Mucosa of rectum (tissue), 2 donors: Measurements from ENCODE around the gene DDIAS.

ENCODE experiments used
- H3K27ac ChIP-seq, 2 donors: one replicate each; pipeline ENCODE4 v1.7.0; 2013; ENCODE audit warnings: inconsistent platforms in 2 of 2, low read depth in 2 of 2, low read length in 2 of 2
- H3K27me3 ChIP-seq, 2 donors: one replicate each; pipeline ENCODE4 v1.7.0; 2013; ENCODE audit warnings: low read length in 2 of 2; ENCODE audit not compliant: control insufficient read depth in 2 of 2, insufficient read depth in 2 of 2
- H3K36me3 ChIP-seq, 2 donors: one replicate each; pipeline ENCODE4 v1.7.0; 2013; ENCODE audit warnings: low read length in 2 of 2; ENCODE audit not compliant: control insufficient read depth in 2 of 2, insufficient read depth in 2 of 2
- H3K4me1 ChIP-seq, 2 donors: one replicate each; pipeline ENCODE4 v1.7.0; 2013; ENCODE audit warnings: low read length in 2 of 2, mild to moderate bottlenecking in 1 of 2; ENCODE audit not compliant: control insufficient read depth in 2 of 2, insufficient read depth in 2 of 2
- H3K4me3 ChIP-seq, 2 donors: one replicate each; pipeline ENCODE4 v1.7.0; 2013; ENCODE audit warnings: low read length in 2 of 2
- H3K9ac ChIP-seq, 2 donors: one replicate each; pipeline ENCODE4 v1.7.0; 2013; ENCODE audit warnings: low read length in 2 of 2, low read depth in 1 of 2, mild to moderate bottlenecking in 1 of 2
- H3K9me3 ChIP-seq, 2 donors: one replicate each; pipeline ENCODE4 v1.7.0; 2013; ENCODE audit warnings: low read length in 2 of 2; ENCODE audit not compliant: control insufficient read depth in 2 of 2
- donor health status: healthy.
- donor health status: Normal muscosa, but diverticular disease.

The DDIAS gene

DNA sequence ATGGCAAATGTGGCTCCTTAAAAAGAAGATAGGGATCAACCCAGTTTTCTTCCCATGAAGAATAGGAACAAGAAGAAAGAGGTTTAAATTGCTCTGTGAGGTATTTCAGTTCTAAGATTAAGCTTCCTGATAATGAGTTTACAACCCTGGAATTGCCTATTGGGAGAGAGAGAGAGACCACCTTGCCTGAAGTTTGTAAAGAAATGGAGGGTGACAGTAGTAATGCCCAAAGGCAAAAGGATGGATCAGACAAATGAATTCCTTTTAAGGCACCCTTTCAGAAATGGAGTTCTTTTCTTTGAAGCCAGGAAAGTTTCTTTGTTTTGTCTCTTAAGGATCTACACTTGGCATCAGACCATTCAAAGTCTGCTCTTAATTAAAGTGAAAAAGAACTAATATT lies 74.3 kb downstream of the DDIAS start:
- no peak overlapping the region for H3K27ac ChIP-seq
- H3K9me3 ChIP-seq, result no peaks in the 10 kb centered on the region
- no peaks in the 10 kb centered on the region for H3K27me3 ChIP-seq
- H3K9ac ChIP-seq, result no peak overlapping the region
- H3K4me3 ChIP-seq, result no peak overlapping the region
- H3K4me1 ChIP-seq, result no peaks in the 10 kb centered on the region
- no peaks in the 10 kb centered on the region for H3K36me3 ChIP-seq

DNA sequence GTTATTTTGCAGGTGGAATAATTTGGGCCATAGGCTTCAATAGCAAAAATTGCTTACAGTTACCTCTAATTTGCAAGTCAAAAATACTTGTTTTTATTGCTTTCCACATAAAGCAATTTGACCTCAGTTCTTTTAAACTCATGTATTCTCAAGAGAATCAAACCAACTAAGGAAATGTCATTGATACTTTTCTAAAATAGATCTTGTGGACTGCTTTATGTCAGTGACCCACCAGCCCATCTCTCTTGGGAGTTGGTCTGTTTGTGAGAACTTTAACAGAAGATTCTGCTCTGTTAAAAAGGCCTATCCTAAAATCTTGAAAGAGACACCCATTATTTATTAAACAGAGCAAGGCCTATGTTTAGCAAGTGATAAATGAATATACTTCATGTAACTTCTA lies 75.2 kb downstream of the DDIAS start:
- Histone ChIP-seq H3K4me3 (no peak overlapping the region), H3K36me3 (peaks cover 0 to 4% of the 10 kb centered on the region in 2 donors), H3K4me1 (no peaks in the 10 kb centered on the region), H3K9ac (no peak overlapping the region), H3K27me3 (no peaks in the 10 kb centered on the region), H3K9me3 (no peaks in the 10 kb centered on the region), H3K27ac (no peak overlapping the region)

DNA sequence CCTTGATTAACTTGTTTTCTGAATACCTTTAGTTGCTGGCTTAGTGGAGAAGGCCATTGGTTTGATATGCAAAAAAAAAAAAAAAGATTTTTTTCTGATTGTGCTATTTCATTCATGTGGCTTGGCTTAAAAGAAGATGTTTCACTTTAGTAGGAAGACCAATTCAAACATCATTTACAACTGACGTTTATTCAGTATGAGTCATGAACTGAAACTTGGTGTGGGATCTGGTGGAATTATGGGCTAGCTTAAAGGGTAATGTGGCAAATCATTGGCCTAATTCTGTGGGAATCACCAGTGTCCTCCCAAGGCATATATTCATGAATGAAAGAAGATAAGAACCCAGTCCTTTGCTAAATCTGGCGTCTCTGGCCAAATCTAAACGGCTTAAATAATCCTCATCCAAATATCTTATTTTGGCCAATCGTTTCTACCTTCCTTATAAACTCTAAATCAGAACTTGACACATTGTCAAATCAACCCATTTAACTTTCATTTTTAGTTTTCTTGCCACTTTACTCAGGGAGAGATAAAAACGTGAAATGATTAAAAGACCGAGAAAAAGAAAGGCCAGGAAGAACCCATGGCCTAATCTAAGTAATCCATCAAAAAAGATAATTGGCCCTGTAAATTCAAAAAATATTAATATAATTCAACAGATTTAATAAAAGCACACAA lies 77.0 kb downstream of the DDIAS start:
- peaks cover 0 to 9% of the 10 kb centered on the region in 2 donors for H3K36me3 ChIP-seq
- no peak overlapping the region for H3K9ac ChIP-seq
- no peaks in the 10 kb centered on the region for H3K27me3 ChIP-seq
- no peaks in the 10 kb centered on the region for H3K4me1 ChIP-seq
- no peak overlapping the region for H3K4me3 ChIP-seq
- no peaks in the 10 kb centered on the region for H3K9me3 ChIP-seq
- no peak overlapping the region for H3K27ac ChIP-seq

DNA sequence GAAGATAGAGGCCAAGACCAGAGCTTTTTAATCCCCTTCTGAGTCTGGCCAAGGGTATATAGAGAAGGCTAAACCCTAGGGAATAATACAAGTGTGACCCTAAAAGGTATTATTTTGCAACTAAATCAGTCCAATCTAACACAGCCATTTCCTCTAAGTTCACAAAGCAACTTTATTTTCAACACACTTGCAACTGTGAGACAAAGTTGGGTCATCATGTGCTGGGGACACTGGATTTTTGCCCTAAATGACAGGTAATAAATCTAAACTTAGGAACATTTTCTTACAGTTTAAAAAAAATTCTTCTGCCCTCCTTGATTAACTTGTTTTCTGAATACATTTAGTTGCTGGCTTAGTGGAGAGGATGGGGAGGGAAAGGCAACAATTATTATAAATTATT lies 78.3 kb downstream of the DDIAS start:
- Histone ChIP-seq H3K9ac (no peak overlapping the region), H3K27ac (no peak overlapping the region), H3K27me3 (no peaks in the 10 kb centered on the region), H3K4me1 (no peaks in the 10 kb centered on the region), H3K9me3 (no peaks in the 10 kb centered on the region), H3K36me3 (peaks cover 0 to 15% of the 10 kb centered on the region in 2 donors), H3K4me3 (no peak overlapping the region)

DNA sequence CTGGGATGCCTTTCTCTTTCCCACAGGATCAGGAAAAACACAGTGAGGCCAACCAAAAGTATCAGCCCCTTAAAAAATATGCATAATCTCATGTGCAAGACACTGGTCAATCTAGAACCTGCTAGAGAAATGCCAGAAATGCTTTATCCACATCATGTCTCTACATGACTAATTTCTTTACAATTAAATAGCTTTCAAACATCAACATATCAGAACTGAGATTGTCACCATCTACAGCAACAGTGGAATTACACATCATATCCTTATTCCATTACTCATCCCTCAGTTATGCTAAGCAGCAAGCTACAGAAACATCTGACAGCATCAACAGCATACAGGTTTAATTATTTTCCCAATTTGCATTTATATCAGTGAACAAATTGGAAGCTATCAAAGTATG lies 78.8 kb downstream of the DDIAS start:
- no peak overlapping the region for H3K9ac ChIP-seq
- no peak overlapping the region for H3K4me3 ChIP-seq
- no peak overlapping the region for H3K27ac ChIP-seq
- no peaks in the 10 kb centered on the region for H3K4me1 ChIP-seq
- H3K36me3 ChIP-seq, result peaks cover 0 to 15% of the 10 kb centered on the region in 2 donors
- H3K27me3 ChIP-seq, result no peaks in the 10 kb centered on the region
- no peaks in the 10 kb centered on the region for H3K9me3 ChIP-seq

DNA sequence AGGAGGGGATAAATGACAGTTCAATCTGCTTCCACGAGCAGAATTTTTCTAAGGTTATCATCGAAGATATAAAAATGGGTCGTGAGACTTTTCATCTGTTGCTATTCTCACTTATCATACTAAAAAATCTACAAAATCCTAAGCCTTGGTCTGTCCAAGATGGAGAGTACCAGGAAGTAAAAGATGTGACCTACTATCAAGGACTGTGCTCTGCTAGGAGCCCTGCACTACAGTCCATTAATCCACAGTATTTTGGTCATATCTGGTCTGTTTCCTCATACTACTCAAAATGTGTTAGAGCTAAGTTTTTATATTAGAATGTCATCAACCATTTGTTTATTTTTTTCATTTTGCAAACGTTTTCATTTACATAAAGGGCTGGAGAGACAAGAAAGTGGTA lies 79.4 kb downstream of the DDIAS start:
- Histone ChIP-seq H3K9me3 (no peaks in the 10 kb centered on the region), H3K27me3 (no peaks in the 10 kb centered on the region), H3K4me3 (no peak overlapping the region), H3K27ac (no peak overlapping the region), H3K9ac (no peak overlapping the region), H3K4me1 (no peaks in the 10 kb centered on the region), H3K36me3 (peaks cover 0 to 15% of the 10 kb centered on the region in 2 donors)

DNA sequence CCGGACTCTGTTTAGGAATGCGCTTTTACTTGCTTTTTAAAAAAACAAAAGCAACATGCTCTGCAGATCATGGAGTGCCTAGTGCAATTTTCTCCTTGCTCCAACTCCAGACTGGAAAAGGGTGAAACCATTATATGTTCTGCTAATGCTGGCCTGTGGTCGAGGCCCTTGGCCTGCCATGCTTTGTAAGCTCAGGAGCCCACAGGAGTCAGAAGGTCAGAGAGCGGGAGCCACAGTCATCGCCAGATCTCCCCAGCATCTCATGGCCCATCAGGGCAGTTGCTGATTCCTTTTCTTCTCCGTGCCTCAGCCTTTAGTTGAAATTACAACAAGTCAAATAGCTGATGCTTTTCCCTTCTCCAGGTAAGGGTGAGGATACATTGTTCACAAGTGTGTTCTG lies 80.3 kb downstream of the DDIAS start:
- peaks cover 0 to 15% of the 10 kb centered on the region in 2 donors for H3K36me3 ChIP-seq

More for the DNA sequence above, 80.3 kb downstream of the DDIAS start:
- no peak overlapping the region for H3K27ac ChIP-seq
- H3K4me1 ChIP-seq, result no peaks in the 10 kb centered on the region
- no peak overlapping the region for H3K9ac ChIP-seq
- no peak overlapping the region for H3K4me3 ChIP-seq
- no peaks in the 10 kb centered on the region for H3K27me3 ChIP-seq
- no peaks in the 10 kb centered on the region for H3K9me3 ChIP-seq
